ENCODE data around the gene CATSPERD.

- TF ChIP-seq EZH2 (IDR thresholded peaks at IDR 0.05) (no peak), POLR2AphosphoS5 (IDR thresholded peaks at IDR 0.05; ENCODE audit: borderline replicate concordance, low read depth, low read length) (no peak)
These were observed 94.4 kb downstream of the CATSPERD start for GRCh38 chr19:5814852-5815246.
